NT2/D1 (cell line): ENCODE results near the gene DMRTC2.

Source experiments
- SUZ12 ChIP-seq: IDR thresholded peaks from 2 replicates; pipeline ENCODE4 v1.6.1; 2011; ENCODE audit not compliant: insufficient read length, insufficient read depth; ENCODE audit errors: extremely low read depth
- YY1 ChIP-seq: IDR thresholded peaks from 2 replicates; pipeline ENCODE4 v1.6.1; 2011; ENCODE audit not compliant: insufficient read length, insufficient read depth
- ZNF274 ChIP-seq: IDR thresholded peaks from 2 replicates; pipeline ENCODE4 v1.6.1; 2011; ENCODE audit warnings: mild to moderate bottlenecking, low read depth, low read length

GRCh38 chr19:41887711-41888382 is 43.0 kb downstream of the DMRTC2 start:
- TF ChIP-seq YY1, result no peak
- no peak for TF ChIP-seq SUZ12
- no peak for TF ChIP-seq ZNF274
